B cell (primary cell): Measurements from ENCODE around the gene DGKZ.

ENCODE experiments used
- EZH2 ChIP-seq: IDR thresholded peaks from 2 replicates; pipeline ENCODE4 v1.6.1; 2012; ENCODE audit warnings: borderline replicate concordance, low read depth, mild to moderate bottlenecking, moderate library complexity, low read length; ENCODE audit not compliant: insufficient read depth, poor library complexity, severe bottlenecking
- TF ChIP-seq, protein P1 (sequence below): fragments of 200-600 bp; IDR thresholded peaks from one replicate; pipeline ENCODE4 v1.8.0; 2022; ENCODE audit warnings: antibody characterized with exemption, mild to moderate bottlenecking

DNA sequence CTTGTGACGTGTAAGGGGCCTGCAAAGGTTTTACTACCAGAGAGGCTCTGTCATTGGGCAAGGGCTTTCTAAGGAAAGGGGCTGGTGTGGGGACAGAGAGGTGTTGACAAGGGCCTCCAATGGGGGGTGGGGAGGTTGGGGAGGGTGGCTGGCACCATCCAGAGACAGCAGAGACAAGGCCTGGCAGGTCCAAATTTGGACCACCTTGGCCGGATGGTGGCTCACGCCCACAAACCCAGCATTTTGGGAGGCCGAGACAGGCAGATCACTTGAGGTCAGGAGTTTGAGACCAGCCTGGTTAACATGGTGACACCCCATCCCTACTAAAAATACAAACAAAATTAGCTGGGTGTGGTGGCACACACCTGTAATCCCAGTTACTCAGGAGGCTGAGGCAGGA lies 46.5 kb downstream of the DGKZ start:
- TF ChIP-seq, protein P1, sequence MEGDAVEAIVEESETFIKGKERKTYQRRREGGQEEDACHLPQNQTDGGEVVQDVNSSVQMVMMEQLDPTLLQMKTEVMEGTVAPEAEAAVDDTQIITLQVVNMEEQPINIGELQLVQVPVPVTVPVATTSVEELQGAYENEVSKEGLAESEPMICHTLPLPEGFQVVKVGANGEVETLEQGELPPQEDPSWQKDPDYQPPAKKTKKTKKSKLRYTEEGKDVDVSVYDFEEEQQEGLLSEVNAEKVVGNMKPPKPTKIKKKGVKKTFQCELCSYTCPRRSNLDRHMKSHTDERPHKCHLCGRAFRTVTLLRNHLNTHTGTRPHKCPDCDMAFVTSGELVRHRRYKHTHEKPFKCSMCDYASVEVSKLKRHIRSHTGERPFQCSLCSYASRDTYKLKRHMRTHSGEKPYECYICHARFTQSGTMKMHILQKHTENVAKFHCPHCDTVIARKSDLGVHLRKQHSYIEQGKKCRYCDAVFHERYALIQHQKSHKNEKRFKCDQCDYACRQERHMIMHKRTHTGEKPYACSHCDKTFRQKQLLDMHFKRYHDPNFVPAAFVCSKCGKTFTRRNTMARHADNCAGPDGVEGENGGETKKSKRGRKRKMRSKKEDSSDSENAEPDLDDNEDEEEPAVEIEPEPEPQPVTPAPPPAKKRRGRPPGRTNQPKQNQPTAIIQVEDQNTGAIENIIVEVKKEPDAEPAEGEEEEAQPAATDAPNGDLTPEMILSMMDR = no peak
- no peak for TF ChIP-seq EZH2
